Ovary (tissue), 9 donors: ENCODE results near the gene WASF3. TPM values are rescaled to one million over a fixed set of nuclear protein-coding genes. Genes with fewer than 3 reads are reported as not detected.

Experiments
- DNase-seq, 5 donors: peaks; one replicate each; pipeline ENCODE4 v3.0.0-alpha.2; 2019 to 2020
- H3K27ac ChIP-seq, 2 donors: fragments of 200-600 bp; one replicate each; pipeline versions ENCODE4 v1.5.1 to v1.8.0; 2019 to 2022
- H3K27me3 ChIP-seq: fragments of 200-600 bp; one replicate; pipeline ENCODE4 v1.8.0; 2022
- H3K36me3 ChIP-seq: fragments of 200-600 bp; sonication (generic); one replicate; pipeline ENCODE4 v1.5.1; 2019
- H3K4me1 ChIP-seq: one replicate; pipeline ENCODE4 v1.8.1; 2013; ENCODE audit warnings: mild to moderate bottlenecking, moderate library complexity; ENCODE audit not compliant: insufficient read depth
- H3K4me3 ChIP-seq: fragments of 200-600 bp; sonication (generic); one replicate; pipeline ENCODE4 v1.5.1; 2017
- H3K9me3 ChIP-seq, 2 donors: fragments of 200-600 bp in 1 of 2; sonication (generic) in 1 of 2; one replicate each; pipeline versions ENCODE4 v1.5.1 to v1.8.1; 2013 to 2019; ENCODE audit warnings: mild to moderate bottlenecking in 1 of 2, moderate library complexity in 1 of 2
- CTCF ChIP-seq, 3 donors: fragments of 450-650 bp in 2 of 3; fragments of 200-600 bp in 1 of 3; IDR thresholded peaks; one replicate each; pipeline versions ENCODE4 v1.5.1 to v1.8.0; 2016 to 2022; ENCODE audit warnings: antibody characterized with exemption in 3 of 3, mild to moderate bottlenecking in 1 of 3
- EP300 ChIP-seq: sonication (generic); formaldehyde crosslinking; IDR thresholded peaks from one replicate; pipeline ENCODE4 v1.6.1; 2017; ENCODE audit warnings: antibody characterized with exemption
- POLR2A ChIP-seq: fragments of 450-650 bp; IDR thresholded peaks from one replicate; pipeline ENCODE4 v1.6.1; 2017; ENCODE audit warnings: antibody characterized with exemption, mild to moderate bottlenecking, moderate library complexity
- WGBS, 3 donors: extraction: QIAGEN DNeasy Blood & Tissue Kit in 1 of 3; methylation state at CpG; one replicate each; pipeline versions ENCODE4 v1.1.5 to v1.1.7; 2013 to 2017; 5-methylcytosine and 5-hydroxymethylcytosine counted together
- intact Hi-C, 4 donors: fragments of 100-400 bp; cut with DNase I; formaldehyde crosslinking; loops; one replicate each; pipeline versions ENCODE4 v1.11.0 to v1.15.1; 2022 to 2023
- polyA plus RNA-seq, 2 donors: library from polyadenylated mRNA; stranded (reverse); fragments of 200-250 nt in 1 of 2; fragments of 350-450 nt in 1 of 2; fragmentation: Illumina TruSeq in 1 of 2; extraction: RNeasy Lipid Tissue Mini Kit (QIAGEN cat#74804) in 1 of 2; gene quantifications; one replicate each; pipeline ENCODE4 v1.2.3, GENCODE V29; 2013 to 2014
- total RNA-seq, 7 donors: library from RNA; depleted of rRNA in 2 of 7; stranded (reverse); fragments of >200 nt in 2 of 7; fragmentation: NEBNext Ultra II Directional in 3 of 7; extraction: Animal tissue kit (Norgen Biotek cat#: 25700) in 3 of 7; gene quantifications; one replicate each; pipeline versions ENCODE4 v1.1.0 to v1.2.4, GENCODE V29; 2016 to 2023
- donor health status: DM: no; HTN: no; CAD: no; lungs with moderate emphysema.
- donor health status: DM: no; HTN: no; CAD: no.
- donor health status: Bipolar disorder and iron deficiency.
- donor health status: DM: yes; HTN: yes; CAD: no.
- donor health status: DM: no; HTN: no; CAD: no.
- donor health status: DM: yes; HTN: yes; CAD: no.

WASF3 gene
- total and polyA plus RNA-seq, 9 donors, result 11.5 to 37.1 (median 33.7) TPM

GRCh38 chr13:26515721-26516120, 41.8 kb upstream of the WASF3 start:
- H3K9me3 ChIP-seq, result no peaks in the 10 kb centered on the region
- WGBS, 3 donors, result 69 to 85% (median 81%) methylated on average over 4 of the region's 4 CpGs

GRCh38 chr13:26517936-26518335, 39.5 kb upstream of the WASF3 start:
- no peak overlapping the region for H3K27ac ChIP-seq

More at GRCh38 chr13:26515721-26516120, 41.8 kb upstream of the WASF3 start:
- no peak overlapping the region for H3K4me3 ChIP-seq
- DNase-seq, result no peak
- H3K27ac ChIP-seq, result no peak overlapping the region
- no peak for TF ChIP-seq EP300
- TF ChIP-seq CTCF (IDR thresholded peaks at IDR 0.05), result no peak
- TF ChIP-seq POLR2A, result no peak
- H3K27me3 ChIP-seq, result no peaks in the 10 kb centered on the region
- H3K4me1 ChIP-seq, result no peaks in the 10 kb centered on the region
- intact Hi-C loops, result no loop called here
- no peaks in the 10 kb centered on the region for H3K36me3 ChIP-seq

GRCh38 chr13:26518451-26518959, 39.0 kb upstream of the WASF3 start:
- H3K27ac ChIP-seq, result no peak overlapping the region

More at GRCh38 chr13:26517936-26518335, 39.5 kb upstream of the WASF3 start:
- Histone ChIP-seq H3K36me3 (no peaks in the 10 kb centered on the region), H3K4me3 (no peak overlapping the region), H3K9me3 (no peaks in the 10 kb centered on the region), H3K4me1 (no peaks in the 10 kb centered on the region), H3K27me3 (no peaks in the 10 kb centered on the region)
- no peak for TF ChIP-seq POLR2A
- no peak for TF ChIP-seq EP300
- TF ChIP-seq CTCF (IDR thresholded peaks at IDR 0.05), result no peak
- no peak for DNase-seq
- intact Hi-C loops, result no loop called here
- WGBS, 3 donors, result 78 to 87% (median 82%) methylated on average over 2 of the region's 2 CpGs

GRCh38 chr13:26522571-26522970, 34.9 kb upstream of the WASF3 start:
- DNase-seq, result no peak
- H3K27me3 ChIP-seq, result no peaks in the 10 kb centered on the region
- H3K4me1 ChIP-seq, result no peaks in the 10 kb centered on the region
- no peak overlapping the region for H3K4me3 ChIP-seq
- TF ChIP-seq CTCF (IDR thresholded peaks at IDR 0.05) (no peak), POLR2A (no peak), EP300 (no peak)
- H3K9me3 ChIP-seq, result no peaks in the 10 kb centered on the region
- intact Hi-C loops, result no loop called here
- WGBS, 3 donors, result 71 to 81% (median 79%) methylated on average over 5 of the region's 5 CpGs
- no peak overlapping the region for H3K27ac ChIP-seq
- H3K36me3 ChIP-seq, result no peaks in the 10 kb centered on the region

More at GRCh38 chr13:26518451-26518959, 39.0 kb upstream of the WASF3 start:
- intact Hi-C loops, result no loop called here
- TF ChIP-seq EP300, result no peak
- TF ChIP-seq POLR2A, result no peak
- no peak for TF ChIP-seq CTCF (IDR thresholded peaks at IDR 0.05)
- no peaks in the 10 kb centered on the region for H3K36me3 ChIP-seq
- DNase-seq, result no peak
- no peaks in the 10 kb centered on the region for H3K27me3 ChIP-seq
- no peaks in the 10 kb centered on the region for H3K9me3 ChIP-seq
- H3K4me1 ChIP-seq, result no peaks in the 10 kb centered on the region
- no peak overlapping the region for H3K4me3 ChIP-seq
- 11 to 14% (median 11%) methylated on average over 5 of the region's 5 CpGs for WGBS, 3 donors
